Breast epithelium (tissue), 3 donors: ENCODE measurements around the gene AKR1B1.

Experiments used
- POLR2A ChIP-seq: fragments of 450-650 bp; IDR thresholded peaks from one replicate; pipeline ENCODE4 v1.6.1; 2016; ENCODE audit warnings: antibody characterized with exemption, mild to moderate bottlenecking, moderate library complexity
- TF ChIP-seq, protein P1 (sequence below), 3 donors: fragments of 450-650 bp; IDR thresholded peaks; one replicate each; pipeline ENCODE4 v1.5.1; 2016 to 2017; ENCODE audit warnings: antibody characterized with exemption in 3 of 3, mild to moderate bottlenecking in 3 of 3, moderate library complexity in 3 of 3

DNA sequence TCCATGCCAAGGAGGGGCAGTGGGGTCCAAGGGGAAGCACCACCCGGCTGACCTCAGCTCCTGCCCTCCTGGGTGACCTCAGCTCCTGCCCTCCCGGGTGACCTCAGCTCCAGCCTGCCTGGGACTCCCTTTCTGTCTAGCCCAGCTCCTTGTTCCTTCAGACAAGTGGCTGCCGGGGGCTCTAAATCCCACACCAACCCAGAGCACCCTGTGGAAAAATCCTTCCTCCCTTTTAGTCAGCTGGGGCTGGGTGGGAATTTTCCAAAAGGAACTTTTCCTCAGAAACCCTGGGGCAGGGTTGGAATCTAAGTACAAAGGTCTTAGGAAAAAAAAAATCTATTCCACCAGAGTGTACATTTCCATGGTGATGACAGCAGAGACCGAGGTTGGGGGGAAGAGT lies 36.3 kb downstream of the AKR1B1 start:
- TF ChIP-seq, protein P1, sequence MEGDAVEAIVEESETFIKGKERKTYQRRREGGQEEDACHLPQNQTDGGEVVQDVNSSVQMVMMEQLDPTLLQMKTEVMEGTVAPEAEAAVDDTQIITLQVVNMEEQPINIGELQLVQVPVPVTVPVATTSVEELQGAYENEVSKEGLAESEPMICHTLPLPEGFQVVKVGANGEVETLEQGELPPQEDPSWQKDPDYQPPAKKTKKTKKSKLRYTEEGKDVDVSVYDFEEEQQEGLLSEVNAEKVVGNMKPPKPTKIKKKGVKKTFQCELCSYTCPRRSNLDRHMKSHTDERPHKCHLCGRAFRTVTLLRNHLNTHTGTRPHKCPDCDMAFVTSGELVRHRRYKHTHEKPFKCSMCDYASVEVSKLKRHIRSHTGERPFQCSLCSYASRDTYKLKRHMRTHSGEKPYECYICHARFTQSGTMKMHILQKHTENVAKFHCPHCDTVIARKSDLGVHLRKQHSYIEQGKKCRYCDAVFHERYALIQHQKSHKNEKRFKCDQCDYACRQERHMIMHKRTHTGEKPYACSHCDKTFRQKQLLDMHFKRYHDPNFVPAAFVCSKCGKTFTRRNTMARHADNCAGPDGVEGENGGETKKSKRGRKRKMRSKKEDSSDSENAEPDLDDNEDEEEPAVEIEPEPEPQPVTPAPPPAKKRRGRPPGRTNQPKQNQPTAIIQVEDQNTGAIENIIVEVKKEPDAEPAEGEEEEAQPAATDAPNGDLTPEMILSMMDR (IDR thresholded peaks at IDR 0.05) = no peak
- TF ChIP-seq POLR2A = no peak
